T-helper 2 cell (primary cell): ENCODE results near the gene SPAG16.

Experiments used
- DNase-seq, 5 experiments: peaks; one replicate each; pipeline versions ENCODE4 v3.0.0 to v3.0.0-alpha.2; 2012 to 2022

SPAG16 gene

DNA sequence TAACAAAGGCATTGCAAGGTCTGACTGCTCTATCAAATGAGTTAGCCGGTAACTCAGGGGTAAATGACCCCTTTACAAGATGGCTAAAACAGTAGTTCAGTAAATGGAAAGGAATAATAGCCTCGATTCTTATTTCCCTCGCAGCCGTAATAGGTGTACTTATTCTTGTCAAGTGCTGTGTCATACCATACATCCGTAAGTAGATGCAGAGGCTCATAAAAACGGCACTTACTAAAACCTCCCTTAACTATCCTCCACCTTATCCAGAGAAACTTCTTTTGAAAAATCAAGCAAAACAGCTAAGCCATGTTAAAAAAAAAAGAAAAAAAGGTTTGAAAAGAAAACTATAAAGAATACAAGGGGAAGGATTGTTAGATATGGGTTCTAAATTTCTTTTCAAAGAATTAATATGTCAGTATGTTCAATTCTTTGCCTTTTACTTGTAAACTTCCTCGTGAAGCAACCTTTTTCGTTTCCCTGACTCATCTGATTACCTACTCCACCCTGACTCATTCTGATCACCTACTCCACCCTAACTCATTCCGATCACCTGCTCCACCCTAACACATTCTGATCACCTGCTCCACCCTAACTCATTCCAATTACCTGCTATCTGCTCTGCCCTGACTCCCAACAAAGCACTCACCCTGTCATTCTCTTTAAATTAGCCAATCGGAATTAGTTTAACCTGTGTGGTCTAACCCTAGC lies 127.5 kb downstream of the SPAG16 start:
- DNase-seq, result no peak

GRCh38 chr2:213415093-213415492 lies 130.8 kb downstream of the SPAG16 start:
- DNase-seq, result no peak

- DNase-seq, result peak in 1 of 5 experiments; percentile 2
These were observed 132.6 kb downstream of the SPAG16 start for GRCh38 chr2:213416832-213417231.

- no peak for DNase-seq
These were observed 135.7 kb downstream of the SPAG16 start for GRCh38 chr2:213419980-213420379.

DNA sequence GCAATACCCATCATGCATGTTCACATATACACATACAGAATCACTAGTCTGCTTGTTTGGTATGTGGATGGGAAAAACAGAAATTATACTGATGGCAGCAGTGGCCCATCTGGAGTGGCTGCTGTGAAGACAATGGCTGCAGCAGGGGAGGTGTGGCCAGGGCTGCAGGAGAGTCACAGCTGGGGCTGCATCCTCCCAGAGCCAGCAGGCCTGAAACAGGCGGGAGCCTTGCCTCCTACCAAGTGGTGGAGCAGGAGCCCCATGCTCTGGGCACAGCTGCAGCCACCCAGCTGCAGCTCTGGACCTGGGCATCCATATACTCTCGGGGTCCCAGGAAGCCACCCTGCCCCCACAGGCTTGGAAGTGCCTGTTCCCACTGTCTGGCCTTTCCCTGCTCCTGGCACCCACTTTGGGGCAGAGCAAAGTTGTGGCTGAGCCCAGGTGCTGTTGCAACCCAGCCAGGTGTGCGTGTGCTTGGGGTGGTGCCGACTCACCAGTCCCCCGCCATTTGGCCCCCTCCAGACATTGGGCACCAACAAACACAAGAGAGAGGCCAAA lies 136.6 kb downstream of the SPAG16 start:
- DNase-seq, result no peak

DNA sequence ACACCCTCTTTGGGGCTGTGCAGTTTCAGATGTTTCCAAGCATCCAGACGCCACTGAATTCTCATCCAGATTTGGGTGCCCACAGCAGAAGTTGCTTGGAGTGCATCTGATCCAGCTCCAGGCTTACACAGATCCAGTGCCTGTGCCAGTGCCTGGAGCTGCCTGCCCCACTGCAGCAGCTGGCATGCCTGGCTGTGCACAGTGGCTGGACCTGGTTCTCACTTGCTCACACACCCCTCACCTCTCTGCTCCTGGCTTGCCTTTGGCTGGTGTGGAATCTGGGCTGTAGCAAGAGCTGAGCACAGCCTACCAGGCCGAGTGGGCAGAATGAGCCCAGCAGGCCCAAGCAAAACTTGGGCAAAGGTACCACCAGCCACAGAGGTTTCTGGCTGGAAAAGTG lies 137.9 kb downstream of the SPAG16 start:
- no peak for DNase-seq

- DNase-seq, result no peak
These were observed 141.4 kb downstream of the SPAG16 start for GRCh38 chr2:213425618-213426017.

GRCh38 chr2:213429516-213429915 lies 145.3 kb downstream of the SPAG16 start:
- no peak for DNase-seq

GRCh38 chr2:213443921-213444320 lies 159.7 kb downstream of the SPAG16 start:
- DNase-seq, result no peak

GRCh38 chr2:213451542-213452239 lies 167.4 kb downstream of the SPAG16 start:
- no peak for DNase-seq

DNA sequence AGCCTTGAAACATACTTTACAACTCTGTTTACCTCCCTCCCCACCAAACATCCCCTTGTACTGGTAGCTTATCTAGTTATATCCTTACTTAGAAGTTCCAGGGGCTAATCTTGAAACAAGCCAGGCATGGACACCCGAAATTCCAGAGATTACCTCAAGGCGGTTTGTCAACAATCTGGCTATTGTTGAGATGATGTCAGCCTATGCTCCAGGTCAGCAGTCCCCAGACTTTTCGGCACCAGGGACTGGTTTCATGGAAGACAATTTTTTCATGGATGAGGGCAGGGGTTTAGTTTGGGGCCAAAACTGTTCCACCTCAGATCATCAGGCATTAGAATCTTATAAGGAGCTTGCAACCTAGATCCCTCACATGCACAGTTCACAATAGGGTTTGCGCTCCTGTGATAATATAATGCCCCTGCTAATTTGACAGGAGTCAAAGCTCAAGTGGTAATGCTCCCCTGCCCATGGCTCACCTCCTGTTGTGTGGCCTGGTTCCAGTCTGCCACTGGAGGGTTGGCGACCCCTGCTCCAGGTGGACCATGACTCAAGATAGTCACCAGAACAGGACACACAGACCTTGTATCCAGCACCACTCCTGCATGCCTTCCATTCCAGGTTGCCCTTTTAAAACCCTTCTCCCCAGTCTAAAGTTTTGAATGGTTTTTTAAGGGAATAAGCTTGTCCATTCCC lies 171.2 kb downstream of the SPAG16 start:
- DNase-seq, result no peak

GRCh38 chr2:213475433-213475832 lies 191.2 kb downstream of the SPAG16 start:
- DNase-seq, result no peak

DNA sequence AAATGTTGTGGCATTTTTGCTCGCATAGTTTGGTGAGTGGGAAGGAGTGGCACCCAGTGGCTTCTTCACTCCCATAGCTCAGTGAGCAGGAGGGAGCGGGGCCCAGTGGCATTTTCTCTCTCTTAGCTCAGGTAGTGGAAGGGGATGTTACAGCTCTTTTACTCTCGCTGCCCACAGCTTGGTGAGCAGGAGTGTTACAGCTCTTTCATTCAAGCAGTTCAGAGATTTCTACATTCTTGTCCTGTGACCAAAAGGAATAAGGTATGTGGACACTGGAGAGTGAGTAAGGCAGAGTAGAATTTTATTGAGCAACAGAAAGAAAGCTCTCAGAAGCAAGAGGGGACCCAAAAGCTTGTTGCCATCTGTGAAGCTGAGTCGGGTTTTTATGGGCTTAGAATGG lies 192.4 kb downstream of the SPAG16 start:
- DNase-seq, result no peak

DNA sequence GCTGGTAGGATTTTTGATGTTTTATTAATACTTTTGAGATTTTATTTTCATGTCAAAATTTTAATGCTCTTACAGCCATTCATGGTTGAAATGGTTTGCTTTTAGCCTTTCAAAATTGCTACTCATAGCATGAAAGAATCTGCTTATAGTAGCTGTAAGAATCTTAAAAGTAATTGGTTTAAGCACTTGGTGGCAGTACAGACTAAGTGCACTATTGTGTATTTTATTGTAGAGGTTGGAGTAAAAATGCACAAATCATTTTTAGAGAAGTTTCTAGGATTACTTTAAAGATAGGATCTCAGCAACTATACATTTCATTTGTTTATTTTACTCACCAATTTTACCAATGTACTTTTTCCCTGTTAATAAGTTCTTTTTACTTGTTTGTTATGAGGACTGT lies 205.8 kb downstream of the SPAG16 start:
- DNase-seq, result no peak

- DNase-seq, result no peak
These were observed 207.1 kb downstream of the SPAG16 start for GRCh38 chr2:213491376-213491775.

GRCh38 chr2:213496226-213496625 lies 212.0 kb downstream of the SPAG16 start:
- DNase-seq, result no peak

DNA sequence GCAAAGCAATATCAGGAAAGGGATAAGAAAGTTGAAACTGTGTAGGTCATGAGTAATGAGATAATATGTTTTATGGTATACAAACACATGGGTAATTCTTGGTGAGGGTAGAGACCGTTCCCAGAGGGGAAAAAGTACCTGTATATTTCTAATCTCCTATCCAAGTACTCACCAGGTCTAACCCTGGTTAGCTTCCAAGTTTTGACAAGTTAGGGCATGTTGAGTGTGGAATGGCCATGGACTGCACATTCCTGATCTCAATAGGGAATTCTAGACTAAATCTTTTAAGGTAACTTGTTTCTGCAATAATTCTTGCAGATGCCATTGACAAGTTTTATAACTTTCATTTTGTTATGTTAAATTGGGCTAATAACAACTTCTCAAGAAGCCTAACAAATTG lies 216.6 kb downstream of the SPAG16 start:
- DNase-seq, result no peak

GRCh38 chr2:213524164-213524563 lies 239.9 kb downstream of the SPAG16 start:
- DNase-seq, result no peak

- DNase-seq, result no peak
These were observed 253.3 kb downstream of the SPAG16 start for GRCh38 chr2:213537579-213537978.

DNA sequence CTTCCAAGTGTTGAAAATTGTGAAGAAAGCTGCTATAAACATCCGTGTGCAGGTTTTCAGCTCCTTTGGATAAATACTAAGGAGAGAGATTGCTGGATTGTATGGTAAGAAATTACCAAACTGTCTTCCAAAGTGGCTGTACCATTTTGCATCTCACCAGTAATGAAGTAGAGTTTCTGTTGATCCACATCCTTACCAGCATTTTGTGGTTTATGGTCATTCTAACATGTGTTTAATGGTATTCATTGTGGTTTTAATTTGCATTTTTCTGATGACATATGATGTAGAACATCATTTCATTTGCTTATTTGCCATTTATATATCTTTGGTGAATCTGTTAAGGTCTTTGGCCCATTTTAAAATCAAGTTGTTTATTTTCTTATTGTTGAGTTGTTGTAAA lies 260.7 kb downstream of the SPAG16 start:
- DNase-seq, result no peak

- no peak for DNase-seq
These were observed 261.2 kb downstream of the SPAG16 start for GRCh38 chr2:213545481-213545880.

- no peak for DNase-seq
These were observed 261.8 kb downstream of the SPAG16 start for GRCh38 chr2:213545964-213546475.

DNA sequence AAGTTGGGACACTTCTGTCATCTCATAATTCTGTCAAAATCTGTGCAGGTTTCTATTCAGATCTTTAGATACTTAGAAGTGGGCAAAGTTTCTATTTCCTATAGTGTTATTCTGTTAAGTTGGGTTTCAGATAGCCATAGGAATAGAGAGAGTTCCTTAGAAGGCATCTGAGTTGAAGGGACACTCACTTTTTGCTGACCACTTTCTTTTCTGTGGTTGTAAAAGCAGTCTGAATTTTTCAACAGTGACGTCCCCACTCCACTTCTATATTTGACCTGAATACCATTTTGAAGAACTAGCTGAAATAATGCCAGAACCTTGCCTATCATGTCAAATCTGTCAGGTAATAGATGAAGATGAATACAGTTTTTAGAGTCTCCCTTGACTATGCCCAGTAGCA lies 267.3 kb downstream of the SPAG16 start:
- no peak for DNase-seq
